ENCODE measurements around the gene NOTCH4. TPM values are rescaled to one million over a fixed set of nuclear protein-coding genes. Genes with fewer than 3 reads are reported as not detected.

Gene NOTCH4
- total and polyA plus RNA-seq, 2 donors (not counting 3 experiments of a cell fraction or from before 2014, with no cell fraction given): 41.7 to 114 TPM

GRCh38 chr6:32149932-32150870 is 73.7 kb downstream of the NOTCH4 start:
- Histone ChIP-seq H3K79me2 (ENCODE audit: control insufficient read depth, insufficient read depth, low read length) (peaks cover 4% of the 10 kb centered on the region), H3K27me3 (ENCODE audit: control insufficient read depth in 2 of 2, insufficient read depth in 2 of 2, low read length in 2 of 2) (peaks cover 24 to 27% of the 10 kb centered on the region in 2 experiments), H3K4me3 (replicated peaks in 1 of 3; ENCODE audit: insufficient read depth in 1 of 3, low read depth in 1 of 3, low read length in 3 of 3) (no peak overlapping the region), H4K20me1 (replicated peaks; ENCODE audit: control insufficient read depth, extremely low read depth, insufficient read depth, low read length) (no peaks in the 10 kb centered on the region), H3K27ac (ENCODE audit: insufficient read depth, low read depth, low read length) (no peak overlapping the region), H3K4me1 (ENCODE audit: control insufficient read depth, extremely low read depth, insufficient read depth, low read length) (peaks cover 22% of the 10 kb centered on the region), H3K9ac (replicated peaks; ENCODE audit: extremely low read depth, insufficient read depth, low read length) (no peak overlapping the region), H2AFZ (ENCODE audit: low read depth, low read length) (no peak overlapping the region), H3K9me3 (replicated peaks; ENCODE audit: control insufficient read depth, insufficient read depth, low read length) (no peaks in the 10 kb centered on the region), H3K36me3 (ENCODE audit: control insufficient read depth in 2 of 2, extremely low read depth in 1 of 2, insufficient read depth in 2 of 2, low read length in 2 of 2) (no peaks in the 10 kb centered on the region), H3K4me2 (ENCODE audit: insufficient read depth, low read length) (no peak overlapping the region), H3K9me1 (replicated peaks; ENCODE audit: control insufficient read depth, extremely low read depth, insufficient read depth, low read length) (no peaks in the 10 kb centered on the region)
- DNase-seq (ENCODE audit: low read depth, low spot score) (no peak), FAIRE-seq (no peak)
- TF ChIP-seq EZH2 (IDR thresholded peaks at IDR 0.05; ENCODE audit: borderline replicate concordance, low read depth, low read length, severe bottlenecking) (peak; percentile 41), POLR2AphosphoS5 (IDR thresholded peaks at IDR 0.05; ENCODE audit: insufficient read depth, low read depth, low read length) (no peak), POLR2A (IDR thresholded peaks at IDR 0.05; ENCODE audit: low read depth, low read length) (no peak)
- CTCF ChIA-PET: interaction anchor here (1.1 kb wide), 1 partner anchor 14 kb away, joined by 3 read pairs; no protein-coding TSS in a partner anchor
- POLR2A ChIA-PET: no interaction called here
- intact Hi-C loops (cut with micrococcal nuclease): no loop called here
- dilution Hi-C loops (cut with MboI; ENCODE audit: extremely low pct_ligation_motif_present, low sequenced_read_pairs): no loop called here
- BruUV-seq (replicated peaks): no TSS peak

DNA sequence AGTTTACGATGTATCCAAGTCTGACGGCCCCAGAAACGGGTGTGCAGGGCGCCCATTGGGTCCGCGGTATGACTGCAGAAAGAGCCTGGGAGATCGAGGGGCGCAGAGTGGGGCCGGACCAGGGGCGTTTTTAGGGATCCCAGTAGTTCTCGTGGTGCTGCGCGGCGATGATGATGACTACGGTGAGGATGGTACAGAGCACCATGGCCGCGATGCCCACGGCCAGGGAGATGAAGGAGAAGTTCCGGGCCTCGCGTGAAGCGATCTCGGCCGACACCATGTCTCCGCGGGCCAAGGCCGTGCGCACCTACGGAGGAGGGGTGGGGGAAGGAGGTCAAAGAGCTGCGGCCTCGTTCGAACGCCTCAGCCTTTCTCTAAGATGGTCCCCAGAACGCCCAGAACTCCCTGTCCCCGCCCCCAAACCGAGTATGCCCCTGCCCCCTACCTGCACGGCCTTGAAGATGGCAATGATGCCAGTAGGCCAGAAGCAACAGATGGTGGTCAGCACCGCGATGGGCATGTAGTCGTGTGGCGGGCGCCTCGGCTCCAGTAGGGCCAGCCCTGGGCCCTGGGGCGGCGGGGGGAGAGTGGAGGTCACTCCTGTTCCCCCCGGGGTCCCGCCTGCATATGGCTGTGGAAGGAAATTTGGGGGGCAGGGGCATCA is 74.6 kb downstream of the NOTCH4 start:
- Histone ChIP-seq H3K9me3 (replicated peaks; ENCODE audit: control insufficient read depth, insufficient read depth, low read length) (no peaks in the 10 kb centered on the region), H3K9me1 (replicated peaks; ENCODE audit: control insufficient read depth, extremely low read depth, insufficient read depth, low read length) (no peaks in the 10 kb centered on the region), H3K4me2 (ENCODE audit: insufficient read depth, low read length) (peak overlapping the region; percentile 59), H4K20me1 (replicated peaks; ENCODE audit: control insufficient read depth, extremely low read depth, insufficient read depth, low read length) (no peaks in the 10 kb centered on the region), H3K27me3 (ENCODE audit: control insufficient read depth in 2 of 2, insufficient read depth in 2 of 2, low read length in 2 of 2) (peaks cover 24 to 27% of the 10 kb centered on the region in 2 experiments), H3K36me3 (ENCODE audit: control insufficient read depth in 2 of 2, extremely low read depth in 1 of 2, insufficient read depth in 2 of 2, low read length in 2 of 2) (no peaks in the 10 kb centered on the region), H3K79me2 (ENCODE audit: control insufficient read depth, insufficient read depth, low read length) (no peaks in the 10 kb centered on the region), H2AFZ (ENCODE audit: low read depth, low read length) (peak overlapping the region; percentile 92), H3K27ac (ENCODE audit: insufficient read depth, low read depth, low read length) (no peak overlapping the region), H3K4me1 (ENCODE audit: control insufficient read depth, extremely low read depth, insufficient read depth, low read length) (peaks cover 16% of the 10 kb centered on the region), H3K4me3 (replicated peaks in 1 of 3; ENCODE audit: insufficient read depth in 1 of 3, low read depth in 1 of 3, low read length in 3 of 3) (peak overlapping the region; percentile 11 to 53 (median 30)), H3K9ac (replicated peaks; ENCODE audit: extremely low read depth, insufficient read depth, low read length) (no peak overlapping the region)
- TF ChIP-seq EZH2 (IDR thresholded peaks at IDR 0.05; ENCODE audit: borderline replicate concordance, low read depth, low read length, severe bottlenecking): peak; percentile 21
- TF ChIP-seq, protein P1, sequence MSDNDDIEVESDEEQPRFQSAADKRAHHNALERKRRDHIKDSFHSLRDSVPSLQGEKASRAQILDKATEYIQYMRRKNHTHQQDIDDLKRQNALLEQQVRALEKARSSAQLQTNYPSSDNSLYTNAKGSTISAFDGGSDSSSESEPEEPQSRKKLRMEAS (IDR thresholded peaks at IDR 0.05; ENCODE audit: insufficient read depth, insufficient read length): no peak
- ChIA-PET CTCF (interaction anchor here (0.8 to 2.8 kb wide), 8 partner anchors 11 to 46 kb away, joined by 3 to 12 read pairs (median 4); partner anchors contain the start of genes AGPAT1, ATF6B and FKBPL), POLR2A (interaction anchor here (0.5 to 0.8 kb wide), 2 partner anchors 18 to 47 kb away, joined by 4 to 5 read pairs; no protein-coding TSS in a partner anchor)
- no peak for FAIRE-seq
- no TSS peak for BruUV-seq (replicated peaks)
- no peak for DNase-seq (ENCODE audit: low read depth, low spot score)
- intact Hi-C loops (cut with micrococcal nuclease): no loop called here
- dilution Hi-C loops (cut with MboI; ENCODE audit: extremely low pct_ligation_motif_present, low sequenced_read_pairs): no loop called here

Data from endothelial cell of umbilical vein (primary cell).